HCT116 (cell line): ENCODE data around the gene OTOGL. TPM values are rescaled to one million over a fixed set of nuclear protein-coding genes. Genes with fewer than 3 reads are reported as not detected.

Source experiments
- ATAC-seq: fragments of 200-7000 bp; cut with Tn5 transposase; 2 replicates; pipeline ENCODE4 v1.9.1; 2020; ENCODE audit warnings: mild to moderate bottlenecking, moderate library complexity
- BruUV-seq: library from RNA; stranded (reverse); fragments of 400-500 nt; replicated peaks from 2 replicates; lab custom pipeline; 2021; lab: Mats Ljungman, UMichigan
- CTCF ChIA-PET: fragments of 300-600 bp; sonication (Branson Sonifier 250); formaldehyde crosslinking; loops from one replicate; lab custom pipeline; 2021; ENCODE audit warnings: antibody characterized with exemption; lab: Charles Lee
- POLR2A ChIA-PET: fragments of 300-600, 350-600 bp; sonication (Branson Sonifier 250); formaldehyde crosslinking; loops from one replicate; lab custom pipeline; 2021; ENCODE audit warnings: antibody characterized with exemption; lab: Charles Lee
- RAD21 ChIA-PET, 2 experiments: fragments of 300-600 bp; sonication (Branson Sonifier 250); formaldehyde crosslinking; loops; one replicate each; lab custom pipeline; 2023; ENCODE audit warnings: low total read pairs in 2 of 2; ENCODE audit not compliant: uncharacterized antibody in 2 of 2, unreplicated experiment in 2 of 2, low non-redundant PET in 1 of 2; lab: Charles Lee
- DNase-seq: peaks from one replicate; pipeline ENCODE4 v3.0.0-alpha.2; 2010; ENCODE audit warnings: low read depth, low spot score
- H2AFZ ChIP-seq: fragments of 200-600 bp; shearing (Covaris generic), sonication (generic); 2 replicates; pipeline ENCODE4 v1.6.1; 2017; ENCODE audit warnings: low read depth, mixed run types, mixed read lengths, antibody characterized with exemption, low read length; ENCODE audit not compliant: poor library complexity, severe bottlenecking
- H3K27ac ChIP-seq: 2 replicates; pipeline ENCODE4 v1.5.1; 2012; ENCODE audit warnings: low read depth, low read length
- H3K27me3 ChIP-seq: fragments of 200-600 bp; sonication (generic); 2 replicates; pipeline ENCODE4 v1.6.1; 2016; ENCODE audit warnings: mixed run types, low read length, mixed read lengths; ENCODE audit not compliant: insufficient read depth
- H3K36me3 ChIP-seq, 2 experiments: fragments of 200-500 bp in 1 of 2; fragments of 200-600 bp in 1 of 2; sonication (Bioruptor generic) in 1 of 2; sonication (generic) in 1 of 2; 2 replicates each; pipeline versions ENCODE4 v1.5.1 to v1.6.1; 2014 to 2016; ENCODE audit warnings: low read length in 2 of 2, inconsistent platforms in 1 of 2, mixed read lengths in 1 of 2, mixed run types in 1 of 2; ENCODE audit not compliant: insufficient read depth in 2 of 2, control insufficient read depth in 1 of 2
- H3K4me1 ChIP-seq, 2 experiments: fragments of 200-600 bp in 1 of 2; sonication (generic) in 1 of 2; 2 replicates each; pipeline versions ENCODE4 v1.5.1 to v1.6.1; 2012 to 2017; ENCODE audit warnings: low read length in 2 of 2, inconsistent platforms in 1 of 2, mild to moderate bottlenecking in 1 of 2, mixed read lengths in 1 of 2, mixed run types in 1 of 2, moderate library complexity in 1 of 2; ENCODE audit not compliant: insufficient read depth in 2 of 2, control insufficient read depth in 1 of 2
- H3K4me2 ChIP-seq: fragments of 200-600 bp; sonication (generic); 2 replicates; pipeline ENCODE4 v1.6.1; 2017; ENCODE audit warnings: mixed run types, low read length, mixed read lengths
- H3K4me3 ChIP-seq, 2 experiments: fragments of 200-600 bp in 1 of 2; sonication (generic) in 1 of 2; replicated peaks in 1 of 2; 2 replicates each; pipeline ENCODE4 v1.5.1; 2011 to 2016; ENCODE audit warnings: low read length in 2 of 2, control low read depth in 1 of 2, low read depth in 1 of 2, mild to moderate bottlenecking in 1 of 2, mixed read lengths in 1 of 2, mixed run types in 1 of 2
- H3K79me2 ChIP-seq: fragments of 200-600 bp; sonication (generic); 2 replicates; pipeline ENCODE4 v1.6.1; 2017; ENCODE audit warnings: mild to moderate bottlenecking, mixed run types, low read length, moderate library complexity, mixed read lengths; ENCODE audit not compliant: insufficient read depth
- H3K9ac ChIP-seq: fragments of 200-600 bp; sonication (generic); 2 replicates; pipeline ENCODE4 v1.6.1; 2016; ENCODE audit warnings: low read length, mixed read lengths
- H3K9me2 ChIP-seq: fragments of 200-600 bp; sonication (generic), shearing (Covaris generic); 2 replicates; pipeline ENCODE4 v1.6.1; 2017; ENCODE audit warnings: mixed run types, mild to moderate bottlenecking, moderate library complexity; ENCODE audit not compliant: insufficient read depth
- H3K9me3 ChIP-seq, 2 experiments: fragments of 200-500 bp in 1 of 2; fragments of 200-600 bp in 1 of 2; sonication (Bioruptor generic) in 1 of 2; sonication (generic) in 1 of 2; 2 replicates each; pipeline ENCODE4 v1.6.1; 2014 to 2017; ENCODE audit warnings: low read length in 2 of 2, mixed read lengths in 2 of 2, inconsistent platforms in 1 of 2, low read depth in 1 of 2, mild to moderate bottlenecking in 1 of 2, mixed run types in 1 of 2, moderate library complexity in 1 of 2; ENCODE audit not compliant: control insufficient read depth in 1 of 2, insufficient read depth in 1 of 2
- H4K20me1 ChIP-seq: fragments of 200-600 bp; sonication (generic), shearing (Covaris generic); 2 replicates; pipeline ENCODE4 v1.6.1; 2017; ENCODE audit warnings: mixed run types, mild to moderate bottlenecking, moderate library complexity; ENCODE audit not compliant: insufficient read depth
- CBX3 ChIP-seq: IDR thresholded peaks from 2 replicates; pipeline ENCODE4 v1.6.1; 2012; ENCODE audit warnings: low read depth
- CEBPB ChIP-seq: IDR thresholded peaks from 2 replicates; pipeline ENCODE4 v1.6.1; 2012; ENCODE audit warnings: low read depth
- ELF1 ChIP-seq: IDR thresholded peaks from 2 replicates; pipeline ENCODE4 v1.6.1; 2012; ENCODE audit warnings: low read depth, borderline replicate concordance
- EZH2 ChIP-seq: fragments of 200-600 bp; sonication (generic); IDR thresholded peaks from 2 replicates; pipeline ENCODE4 v1.6.1; 2017; ENCODE audit warnings: antibody characterized with exemption, mixed run types
- EZH2phosphoT487 ChIP-seq: fragments of 200-600 bp; IDR thresholded peaks from 2 replicates; pipeline ENCODE4 v1.6.1; 2018; ENCODE audit warnings: antibody characterized with exemption, borderline replicate concordance
- FOSL1 ChIP-seq: IDR thresholded peaks from 2 replicates; pipeline ENCODE4 v1.6.1; 2012; ENCODE audit warnings: low read depth
- JUND ChIP-seq: IDR thresholded peaks from 2 replicates; pipeline ENCODE4 v1.6.1; 2012
- POLR2AphosphoS5 ChIP-seq: IDR thresholded peaks from 2 replicates; pipeline ENCODE4 v1.6.1; 2011; ENCODE audit warnings: mild to moderate bottlenecking, low read depth, low read length, moderate library complexity
- RAD21 ChIP-seq: IDR thresholded peaks from 2 replicates; pipeline ENCODE4 v1.6.1; 2012; ENCODE audit warnings: low read depth, mild to moderate bottlenecking
- SIN3A ChIP-seq: IDR thresholded peaks from 2 replicates; pipeline ENCODE4 v1.6.1; 2012; ENCODE audit warnings: low read depth
- SP1 ChIP-seq: IDR thresholded peaks from 2 replicates; pipeline ENCODE4 v1.6.1; 2012; ENCODE audit warnings: low read depth
- SRF ChIP-seq: IDR thresholded peaks from 2 replicates; pipeline ENCODE4 v1.6.1; 2012; ENCODE audit warnings: low read depth
- TCF7L2 ChIP-seq: IDR thresholded peaks from 2 replicates; pipeline ENCODE4 v1.7.0; 2011; ENCODE audit warnings: borderline replicate concordance, inconsistent platforms; ENCODE audit not compliant: insufficient read depth, insufficient read length; ENCODE audit errors: extremely low read depth
- YY1 ChIP-seq: IDR thresholded peaks from 2 replicates; pipeline ENCODE4 v1.6.1; 2011; ENCODE audit warnings: low read length, low read depth, moderate library complexity, mild to moderate bottlenecking; ENCODE audit not compliant: insufficient replicate concordance; ENCODE audit errors: extremely low read depth
- ZFX ChIP-seq: fragments of 450-650 bp; IDR thresholded peaks from 2 replicates; pipeline ENCODE4 v1.6.1; 2017
- ZNF274 ChIP-seq: fragments of 200-500 bp; sonication (Bioruptor generic); IDR thresholded peaks from 2 replicates; pipeline ENCODE4 v1.6.1; 2014; ENCODE audit warnings: mild to moderate bottlenecking, low read depth, low read length, inconsistent platforms
- intact Hi-C: fragments of 100-400 bp; cut with micrococcal nuclease; formaldehyde crosslinking; loops from 2 replicates; pipeline ENCODE4 v1.10.0; 2022
- total RNA-seq: library from RNA; stranded (reverse); gene quantifications from one replicate; pipeline ENCODE4 v1.2.1, GENCODE V29; 2021; ENCODE audit not compliant: unreplicated experiment
- TF ChIP-seq, protein P1 (sequence below): IDR thresholded peaks from 2 replicates; pipeline ENCODE4 v1.6.1; 2012
- TF ChIP-seq, protein P2 (sequence below): IDR thresholded peaks from 2 replicates; pipeline ENCODE4 v1.6.1; 2012; ENCODE audit warnings: low read depth
- TF ChIP-seq, protein P3 (sequence below): IDR thresholded peaks from 2 replicates; pipeline ENCODE4 v1.6.1; 2011; ENCODE audit warnings: mild to moderate bottlenecking, low read length, moderate library complexity; ENCODE audit not compliant: insufficient replicate concordance; ENCODE audit errors: extremely low read depth
- TF ChIP-seq, protein P4 (sequence below), 3 experiments: fragments of 200-600 bp in 1 of 3; sonication (generic) in 1 of 3; IDR thresholded peaks in 2 of 3; conservative IDR thresholded peaks in 1 of 3; 2 replicates each; pipeline ENCODE4 v1.5.1; 2012 to 2017; ENCODE audit warnings: low read depth in 2 of 3, low read length in 2 of 3, antibody characterized with exemption in 1 of 3, borderline replicate concordance in 1 of 3, control low read depth in 1 of 3, mild to moderate bottlenecking in 1 of 3, mixed read lengths in 1 of 3, mixed run types in 1 of 3, moderate library complexity in 1 of 3; ENCODE audit not compliant: insufficient read depth in 1 of 3

OTOGL gene
- total RNA-seq, 1 experiment from 2014 or later = not detected

DNA sequence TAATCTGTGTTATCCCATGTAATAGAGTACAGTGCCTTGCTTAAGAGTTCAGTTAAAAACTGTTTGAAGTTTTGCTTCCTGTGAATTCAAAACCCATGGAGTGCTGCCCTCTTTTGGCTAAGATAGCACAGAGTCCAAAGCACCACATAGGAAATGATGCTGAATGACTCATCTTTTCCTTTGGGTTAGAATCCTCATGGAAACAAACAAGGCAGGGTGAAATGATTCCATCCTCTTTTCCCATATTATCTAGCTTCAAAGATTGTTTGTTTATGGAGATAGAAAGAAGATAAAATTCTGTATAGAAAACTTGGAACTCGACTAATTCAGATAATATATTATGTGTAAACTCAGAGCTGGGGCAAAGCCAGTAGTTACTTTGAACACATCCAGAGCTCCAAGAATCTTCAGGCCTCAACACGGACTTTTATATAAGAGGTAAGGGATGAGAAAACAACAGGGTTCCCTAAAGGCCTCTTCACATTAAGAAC lies 87.4 kb downstream of the OTOGL start:
- H3K4me2 ChIP-seq = peak overlapping the region; percentile 18; the same call in 1 of the 2 replicates
- H3K9me3 ChIP-seq = no peaks in the 10 kb centered on the region
- H4K20me1 ChIP-seq = no peaks in the 10 kb centered on the region
- no peak overlapping the region for H3K27ac ChIP-seq
- ATAC-seq (peak; percentile 88), DNase-seq (peak; percentile 85)
- no peaks in the 10 kb centered on the region for H3K79me2 ChIP-seq
- peaks cover 12 to 20% of the 10 kb centered on the region in 2 experiments; a peak in 3 of 4 replicates for H3K4me1 ChIP-seq
- intact Hi-C loops = loop anchor here (1.0 to 5.0 kb wide), 4 partner anchors 299 to 779 kb away; no protein-coding TSS in a partner anchor
- RAD21 ChIA-PET = interaction anchor here in 1 of 2 experiments (0.8 kb wide), 1 partner anchor 14 kb away, joined by 3 read pairs; no protein-coding TSS in a partner anchor
- CTCF ChIA-PET = interaction anchor here (0.7 to 1.9 kb wide), 10 partner anchors 8 to 842 kb away, joined by 3 to 13 read pairs (median 4); partner anchors contain the start of gene PPP1R12A
- H3K9me2 ChIP-seq = no peaks in the 10 kb centered on the region
- H3K4me3 ChIP-seq = no peak overlapping the region
- H2AFZ ChIP-seq = peak overlapping the region; percentile 93
- H3K36me3 ChIP-seq = no peaks in the 10 kb centered on the region
- H3K9ac ChIP-seq = peak overlapping the region; percentile 6; the same call in 1 of the 2 replicates
- POLR2A ChIA-PET = interaction anchor here (1.4 kb wide), 1 partner anchor 10 kb away, joined by 3 read pairs; no protein-coding TSS in a partner anchor
- H3K27me3 ChIP-seq = no peaks in the 10 kb centered on the region
- BruUV-seq = no TSS peak
- TF ChIP-seq YY1 (peak; percentile 36), EZH2phosphoT487 (no peak), SRF (peak; percentile 73), TCF7L2 (peak; percentile 66), CBX3 (peak; percentile 85), JUND (peak; percentile 96), RAD21 (peak; percentile 88), SP1 (peak; percentile 69), ZFX (no peak), ELF1 (no peak), POLR2AphosphoS5 (peak; percentile 22; the same call in 1 of the 2 replicates), CEBPB (peak; percentile 66), EZH2 (no peak), SIN3A (no peak), FOSL1 (peak; percentile 96), ZNF274 (no peak)
- TF ChIP-seq, protein P1, sequence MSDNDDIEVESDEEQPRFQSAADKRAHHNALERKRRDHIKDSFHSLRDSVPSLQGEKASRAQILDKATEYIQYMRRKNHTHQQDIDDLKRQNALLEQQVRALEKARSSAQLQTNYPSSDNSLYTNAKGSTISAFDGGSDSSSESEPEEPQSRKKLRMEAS = no peak
- TF ChIP-seq, protein P2, sequence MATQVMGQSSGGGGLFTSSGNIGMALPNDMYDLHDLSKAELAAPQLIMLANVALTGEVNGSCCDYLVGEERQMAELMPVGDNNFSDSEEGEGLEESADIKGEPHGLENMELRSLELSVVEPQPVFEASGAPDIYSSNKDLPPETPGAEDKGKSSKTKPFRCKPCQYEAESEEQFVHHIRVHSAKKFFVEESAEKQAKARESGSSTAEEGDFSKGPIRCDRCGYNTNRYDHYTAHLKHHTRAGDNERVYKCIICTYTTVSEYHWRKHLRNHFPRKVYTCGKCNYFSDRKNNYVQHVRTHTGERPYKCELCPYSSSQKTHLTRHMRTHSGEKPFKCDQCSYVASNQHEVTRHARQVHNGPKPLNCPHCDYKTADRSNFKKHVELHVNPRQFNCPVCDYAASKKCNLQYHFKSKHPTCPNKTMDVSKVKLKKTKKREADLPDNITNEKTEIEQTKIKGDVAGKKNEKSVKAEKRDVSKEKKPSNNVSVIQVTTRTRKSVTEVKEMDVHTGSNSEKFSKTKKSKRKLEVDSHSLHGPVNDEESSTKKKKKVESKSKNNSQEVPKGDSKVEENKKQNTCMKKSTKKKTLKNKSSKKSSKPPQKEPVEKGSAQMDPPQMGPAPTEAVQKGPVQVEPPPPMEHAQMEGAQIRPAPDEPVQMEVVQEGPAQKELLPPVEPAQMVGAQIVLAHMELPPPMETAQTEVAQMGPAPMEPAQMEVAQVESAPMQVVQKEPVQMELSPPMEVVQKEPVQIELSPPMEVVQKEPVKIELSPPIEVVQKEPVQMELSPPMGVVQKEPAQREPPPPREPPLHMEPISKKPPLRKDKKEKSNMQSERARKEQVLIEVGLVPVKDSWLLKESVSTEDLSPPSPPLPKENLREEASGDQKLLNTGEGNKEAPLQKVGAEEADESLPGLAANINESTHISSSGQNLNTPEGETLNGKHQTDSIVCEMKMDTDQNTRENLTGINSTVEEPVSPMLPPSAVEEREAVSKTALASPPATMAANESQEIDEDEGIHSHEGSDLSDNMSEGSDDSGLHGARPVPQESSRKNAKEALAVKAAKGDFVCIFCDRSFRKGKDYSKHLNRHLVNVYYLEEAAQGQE = no peak
- TF ChIP-seq, protein P3, sequence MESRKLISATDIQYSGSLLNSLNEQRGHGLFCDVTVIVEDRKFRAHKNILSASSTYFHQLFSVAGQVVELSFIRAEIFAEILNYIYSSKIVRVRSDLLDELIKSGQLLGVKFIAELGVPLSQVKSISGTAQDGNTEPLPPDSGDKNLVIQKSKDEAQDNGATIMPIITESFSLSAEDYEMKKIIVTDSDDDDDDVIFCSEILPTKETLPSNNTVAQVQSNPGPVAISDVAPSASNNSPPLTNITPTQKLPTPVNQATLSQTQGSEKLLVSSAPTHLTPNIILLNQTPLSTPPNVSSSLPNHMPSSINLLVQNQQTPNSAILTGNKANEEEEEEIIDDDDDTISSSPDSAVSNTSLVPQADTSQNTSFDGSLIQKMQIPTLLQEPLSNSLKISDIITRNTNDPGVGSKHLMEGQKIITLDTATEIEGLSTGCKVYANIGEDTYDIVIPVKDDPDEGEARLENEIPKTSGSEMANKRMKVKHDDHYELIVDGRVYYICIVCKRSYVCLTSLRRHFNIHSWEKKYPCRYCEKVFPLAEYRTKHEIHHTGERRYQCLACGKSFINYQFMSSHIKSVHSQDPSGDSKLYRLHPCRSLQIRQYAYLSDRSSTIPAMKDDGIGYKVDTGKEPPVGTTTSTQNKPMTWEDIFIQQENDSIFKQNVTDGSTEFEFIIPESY = no peak
- TF ChIP-seq, protein P4, sequence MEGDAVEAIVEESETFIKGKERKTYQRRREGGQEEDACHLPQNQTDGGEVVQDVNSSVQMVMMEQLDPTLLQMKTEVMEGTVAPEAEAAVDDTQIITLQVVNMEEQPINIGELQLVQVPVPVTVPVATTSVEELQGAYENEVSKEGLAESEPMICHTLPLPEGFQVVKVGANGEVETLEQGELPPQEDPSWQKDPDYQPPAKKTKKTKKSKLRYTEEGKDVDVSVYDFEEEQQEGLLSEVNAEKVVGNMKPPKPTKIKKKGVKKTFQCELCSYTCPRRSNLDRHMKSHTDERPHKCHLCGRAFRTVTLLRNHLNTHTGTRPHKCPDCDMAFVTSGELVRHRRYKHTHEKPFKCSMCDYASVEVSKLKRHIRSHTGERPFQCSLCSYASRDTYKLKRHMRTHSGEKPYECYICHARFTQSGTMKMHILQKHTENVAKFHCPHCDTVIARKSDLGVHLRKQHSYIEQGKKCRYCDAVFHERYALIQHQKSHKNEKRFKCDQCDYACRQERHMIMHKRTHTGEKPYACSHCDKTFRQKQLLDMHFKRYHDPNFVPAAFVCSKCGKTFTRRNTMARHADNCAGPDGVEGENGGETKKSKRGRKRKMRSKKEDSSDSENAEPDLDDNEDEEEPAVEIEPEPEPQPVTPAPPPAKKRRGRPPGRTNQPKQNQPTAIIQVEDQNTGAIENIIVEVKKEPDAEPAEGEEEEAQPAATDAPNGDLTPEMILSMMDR (IDR thresholded peaks at IDR 0.05 in 2 of 3, conservative IDR thresholded peaks at IDR 0.05 in 1 of 3; ENCODE audit: borderline replicate concordance in 1 of 3, insufficient read depth in 1 of 3, low read depth in 2 of 3, low read length in 2 of 3) = peak; percentile 65 to 86 (median 74)
